Activated CD8-positive, alpha-beta T cell treated with anti-CD3 and anti-CD28 coated beads for 36 hours (primary cell): ENCODE results near the gene TP63. TPM values are rescaled to one million over a fixed set of nuclear protein-coding genes. Genes with fewer than 3 reads are reported as not detected.
"Not testable (repeated sequence)": the region's sequence is repeated elsewhere in the genome, so short reads cannot be mapped to it uniquely, and the experiment has no call there.

Experiments used
- ATAC-seq: fragments of 200-7000 bp; cut with Tn5 transposase; one replicate; pipeline ENCODE4 v1.10.0; 2021; ENCODE audit warnings: mild to moderate bottlenecking, moderate library complexity
- CTCF ChIA-PET: fragments of 350-600 bp; sonication (Branson Sonifier 250); formaldehyde crosslinking; loops from one replicate; lab custom pipeline; 2021; ENCODE audit warnings: antibody characterized with exemption; lab: Charles Lee
- POLR2A ChIA-PET: fragments of 350-600 bp; sonication (Branson Sonifier 250); formaldehyde crosslinking; loops from one replicate; lab custom pipeline; 2021; ENCODE audit warnings: antibody characterized with exemption; lab: Charles Lee
- DNase-seq: peaks from one replicate; pipeline ENCODE4 v3.0.0-alpha.2; 2020
- H3K27ac Mint-ChIP-seq: one replicate; pipeline ENCODE4 v1.8.0; 2021; ENCODE audit warnings: mild to moderate bottlenecking, mixed read lengths
- H3K27me3 Mint-ChIP-seq: one replicate; pipeline ENCODE4 v1.8.0; 2021; ENCODE audit warnings: mixed read lengths
- H3K36me3 Mint-ChIP-seq: one replicate; pipeline ENCODE4 v1.8.0; 2021; ENCODE audit warnings: low read depth, mixed read lengths
- H3K4me1 Mint-ChIP-seq: one replicate; pipeline ENCODE4 v1.8.0; 2021; ENCODE audit warnings: low read depth, mixed read lengths
- H3K4me3 Mint-ChIP-seq: one replicate; pipeline ENCODE4 v1.8.0; 2021; ENCODE audit warnings: mild to moderate bottlenecking, moderate library complexity, mixed read lengths
- H3K9me3 Mint-ChIP-seq: one replicate; pipeline ENCODE4 v1.8.0; 2021; ENCODE audit warnings: mixed read lengths
- CTCF ChIP-seq: fragments of 200-600 bp; IDR thresholded peaks from one replicate; pipeline ENCODE4 v1.8.0; 2022; ENCODE audit warnings: antibody characterized with exemption, mild to moderate bottlenecking
- intact Hi-C: fragments of 100-400 bp; cut with micrococcal nuclease; formaldehyde crosslinking; loops from one replicate; pipeline ENCODE4 v1.10.0; 2022
- total RNA-seq, 2 experiments: library from RNA; stranded (reverse); gene quantifications; one replicate each; pipeline ENCODE4 v1.2.3, GENCODE V29; 2021

The TP63 gene
- total RNA-seq, 2 experiments from 2014 or later = 0.07 to 0.23 TPM

GRCh38 chr3:189588070-189588469 is 43.1 kb upstream of the TP63 start:
- Mint-ChIP-seq H3K4me3 (no peak overlapping the region), H3K27me3 (no peaks in the 10 kb centered on the region), H3K4me1 (peaks cover 16% of the 10 kb centered on the region), H3K36me3 (no peaks in the 10 kb centered on the region), H3K9me3 (peaks cover 5% of the 10 kb centered on the region), H3K27ac (no peak overlapping the region)
- ATAC-seq (no peak), DNase-seq (no peak)
- POLR2A ChIA-PET = no interaction called here
- CTCF ChIA-PET = no interaction called here
- TF ChIP-seq CTCF = no peak
- intact Hi-C loops = no loop called here

- no peak overlapping the region for H3K27ac Mint-ChIP-seq
- peaks cover 16% of the 10 kb centered on the region for H3K4me1 Mint-ChIP-seq
- DNase-seq (no peak), ATAC-seq (no peak)
- no peak for TF ChIP-seq CTCF
- ChIA-PET CTCF (no interaction called here), POLR2A (no interaction called here)
- intact Hi-C loops = no loop called here
- peaks cover 5% of the 10 kb centered on the region for H3K9me3 Mint-ChIP-seq
- no peak overlapping the region for H3K4me3 Mint-ChIP-seq
- no peaks in the 10 kb centered on the region for H3K36me3 Mint-ChIP-seq
- no peaks in the 10 kb centered on the region for H3K27me3 Mint-ChIP-seq
These were observed 42.6 kb upstream of the TP63 start for GRCh38 chr3:189588475-189589178.

GRCh38 chr3:189589179-189589569 is 42.0 kb upstream of the TP63 start:
- intact Hi-C loops = no loop called here
- CTCF ChIA-PET = no interaction called here

GRCh38 chr3:189590223-189590622 is 41.0 kb upstream of the TP63 start:
- no peak for TF ChIP-seq CTCF
- no peak overlapping the region for H3K27ac Mint-ChIP-seq
- no peak overlapping the region for H3K4me3 Mint-ChIP-seq
- ATAC-seq (no peak), DNase-seq (no peak)
- H3K36me3 Mint-ChIP-seq = no peaks in the 10 kb centered on the region
- peaks cover 16% of the 10 kb centered on the region for H3K4me1 Mint-ChIP-seq
- ChIA-PET CTCF (no interaction called here), POLR2A (no interaction called here)
- peaks cover 5% of the 10 kb centered on the region for H3K9me3 Mint-ChIP-seq
- intact Hi-C loops = no loop called here
- H3K27me3 Mint-ChIP-seq = no peaks in the 10 kb centered on the region

More at GRCh38 chr3:189589179-189589569, 42.0 kb upstream of the TP63 start:
- TF ChIP-seq CTCF = no peak
- ATAC-seq = no peak
- DNase-seq = no peak
- Mint-ChIP-seq H3K27ac (no peak overlapping the region), H3K9me3 (peaks cover 5% of the 10 kb centered on the region), H3K27me3 (no peaks in the 10 kb centered on the region), H3K36me3 (no peaks in the 10 kb centered on the region), H3K4me3 (no peak overlapping the region), H3K4me1 (peaks cover 16% of the 10 kb centered on the region)
- POLR2A ChIA-PET = no interaction called here

DNA sequence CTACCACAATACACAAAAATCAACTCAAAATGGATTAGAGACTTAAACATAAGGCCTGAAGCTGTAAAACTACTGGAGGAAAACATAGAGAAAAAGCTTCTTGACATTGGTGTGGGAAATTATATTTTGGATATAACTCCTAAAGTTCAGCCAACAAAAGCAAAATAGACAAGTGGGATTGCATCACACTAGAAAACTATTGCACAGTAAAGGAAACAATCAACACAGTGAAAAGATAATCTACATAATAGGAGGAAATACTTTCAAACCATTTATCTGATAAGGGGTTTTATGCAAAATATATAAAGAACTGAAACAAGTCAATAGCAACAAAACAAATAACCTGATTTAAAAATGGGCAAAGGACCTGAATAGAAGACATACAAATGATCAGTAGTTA is 37.6 kb upstream of the TP63 start:
- Mint-ChIP-seq H3K27me3 (no peaks in the 10 kb centered on the region), H3K4me1 (no peaks in the 10 kb centered on the region)
- CTCF ChIA-PET = no interaction called here

DNA sequence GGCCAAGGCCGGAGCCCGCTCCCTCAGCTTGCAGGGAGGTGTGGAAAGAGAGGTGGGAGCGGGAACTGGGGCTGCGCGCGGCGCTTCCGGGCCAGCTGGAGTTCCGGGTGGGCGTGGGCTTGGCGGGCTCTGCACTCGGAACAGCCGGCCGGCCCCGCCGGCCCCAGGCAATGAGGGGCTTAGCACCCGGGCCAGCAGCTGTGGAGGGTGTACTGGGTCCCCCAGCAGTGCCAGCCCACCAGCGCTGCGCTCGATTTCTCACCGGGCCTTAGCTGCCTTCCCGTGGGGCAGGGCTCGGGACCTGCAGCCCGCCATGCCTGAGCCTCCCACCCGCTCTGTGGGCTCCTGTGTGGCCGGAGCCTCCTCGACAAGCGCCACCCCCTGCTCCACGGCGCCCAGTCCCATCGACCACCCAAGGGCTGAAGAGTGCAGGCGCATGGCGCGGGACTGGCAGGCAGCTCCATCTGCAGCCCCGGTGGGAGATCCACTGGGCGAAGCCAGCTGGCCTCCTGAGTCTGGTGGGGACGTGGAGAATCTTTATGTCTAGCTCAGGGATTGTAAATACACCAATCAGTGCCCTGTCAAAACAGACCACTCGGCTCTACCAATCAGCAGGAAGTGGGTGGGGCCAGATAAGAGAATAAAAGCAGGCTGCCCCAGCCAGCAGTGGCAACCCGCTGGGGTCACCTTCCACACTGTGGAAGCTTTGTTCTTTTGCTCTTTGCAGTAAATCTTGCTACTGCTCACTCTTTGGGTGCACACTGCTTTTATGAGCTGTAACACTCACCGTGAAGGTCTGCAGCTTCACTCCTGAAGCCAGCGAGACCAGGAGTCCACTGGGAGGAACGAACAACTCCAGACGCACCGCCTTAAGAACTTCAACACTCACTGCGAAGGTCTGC is 34.9 kb upstream of the TP63 start:
- H3K27ac Mint-ChIP-seq, H3K27me3 Mint-ChIP-seq, H3K4me1 Mint-ChIP-seq, CTCF ChIA-PET, ATAC-seq, H3K36me3 Mint-ChIP-seq, H3K9me3 Mint-ChIP-seq, DNase-seq, intact Hi-C loops, POLR2A ChIA-PET, H3K4me3 Mint-ChIP-seq: not testable (repeated sequence)

More for the DNA sequence above, 37.6 kb upstream of the TP63 start:
- no peaks in the 10 kb centered on the region for H3K36me3 Mint-ChIP-seq
- DNase-seq (no peak), ATAC-seq (no peak)
- H3K9me3 Mint-ChIP-seq = peaks cover 5% of the 10 kb centered on the region
- intact Hi-C loops = no loop called here
- no peak overlapping the region for H3K4me3 Mint-ChIP-seq
- POLR2A ChIA-PET = no interaction called here
- no peak for TF ChIP-seq CTCF
- no peak overlapping the region for H3K27ac Mint-ChIP-seq
